Measurements from ENCODE around the gene LHX4.

Gene LHX4

DNA sequence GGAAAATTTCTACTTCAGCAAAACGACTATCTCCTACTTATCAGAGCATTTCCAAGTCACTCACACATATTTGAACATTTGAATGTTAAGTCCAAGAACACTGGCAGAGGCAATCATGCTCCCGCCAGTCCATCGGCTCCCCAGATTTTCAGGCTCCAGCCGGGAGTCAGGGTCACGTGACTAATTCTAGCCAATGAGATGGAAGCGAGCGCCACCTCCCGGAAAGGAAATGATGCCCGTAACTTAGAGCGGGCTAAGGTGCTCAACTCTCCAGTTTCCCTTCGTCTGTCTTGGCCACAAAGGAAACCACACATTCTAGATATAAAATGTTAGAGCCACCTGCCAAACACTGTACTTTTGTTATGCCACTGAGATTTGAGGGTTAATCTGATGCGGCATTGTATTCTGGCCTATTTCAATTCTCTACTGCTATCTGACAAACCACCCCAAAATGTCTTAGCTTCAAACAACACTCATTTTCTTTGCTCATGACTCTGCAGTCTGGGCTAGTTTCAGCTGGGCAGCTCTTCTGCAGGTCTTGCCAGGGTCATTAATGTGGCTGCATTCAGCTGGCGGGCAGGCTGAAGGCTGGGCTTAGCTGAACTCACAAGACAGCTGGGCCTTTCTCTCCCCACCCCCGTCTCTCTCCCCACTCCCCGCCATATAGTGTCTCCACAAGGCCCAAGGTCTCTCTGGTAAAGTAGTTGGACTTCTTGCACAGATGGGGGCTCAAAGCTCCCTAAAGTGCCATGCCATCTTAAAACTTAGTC lies 16.5 kb upstream of the LHX4 start:
- no peaks in the 10 kb centered on the region for H3K36me3 ChIP-seq (ENCODE audit: control insufficient read depth, insufficient read depth, low read length)
- DNase-seq (ENCODE audit: extremely low read depth, insufficient read length), result peak; percentile 25
- no peak overlapping the region for H3K4me3 ChIP-seq (replicated peaks; ENCODE audit: low read depth, low read length)
- TF ChIP-seq, protein P1, sequence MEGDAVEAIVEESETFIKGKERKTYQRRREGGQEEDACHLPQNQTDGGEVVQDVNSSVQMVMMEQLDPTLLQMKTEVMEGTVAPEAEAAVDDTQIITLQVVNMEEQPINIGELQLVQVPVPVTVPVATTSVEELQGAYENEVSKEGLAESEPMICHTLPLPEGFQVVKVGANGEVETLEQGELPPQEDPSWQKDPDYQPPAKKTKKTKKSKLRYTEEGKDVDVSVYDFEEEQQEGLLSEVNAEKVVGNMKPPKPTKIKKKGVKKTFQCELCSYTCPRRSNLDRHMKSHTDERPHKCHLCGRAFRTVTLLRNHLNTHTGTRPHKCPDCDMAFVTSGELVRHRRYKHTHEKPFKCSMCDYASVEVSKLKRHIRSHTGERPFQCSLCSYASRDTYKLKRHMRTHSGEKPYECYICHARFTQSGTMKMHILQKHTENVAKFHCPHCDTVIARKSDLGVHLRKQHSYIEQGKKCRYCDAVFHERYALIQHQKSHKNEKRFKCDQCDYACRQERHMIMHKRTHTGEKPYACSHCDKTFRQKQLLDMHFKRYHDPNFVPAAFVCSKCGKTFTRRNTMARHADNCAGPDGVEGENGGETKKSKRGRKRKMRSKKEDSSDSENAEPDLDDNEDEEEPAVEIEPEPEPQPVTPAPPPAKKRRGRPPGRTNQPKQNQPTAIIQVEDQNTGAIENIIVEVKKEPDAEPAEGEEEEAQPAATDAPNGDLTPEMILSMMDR (IDR thresholded peaks at IDR 0.05; ENCODE audit: insufficient read depth, low read length, poor library complexity, severe bottlenecking), result peak; percentile 8
- no peaks in the 10 kb centered on the region for H3K27me3 ChIP-seq (replicated peaks; ENCODE audit: control insufficient read depth, insufficient read depth, low read length)

DNA sequence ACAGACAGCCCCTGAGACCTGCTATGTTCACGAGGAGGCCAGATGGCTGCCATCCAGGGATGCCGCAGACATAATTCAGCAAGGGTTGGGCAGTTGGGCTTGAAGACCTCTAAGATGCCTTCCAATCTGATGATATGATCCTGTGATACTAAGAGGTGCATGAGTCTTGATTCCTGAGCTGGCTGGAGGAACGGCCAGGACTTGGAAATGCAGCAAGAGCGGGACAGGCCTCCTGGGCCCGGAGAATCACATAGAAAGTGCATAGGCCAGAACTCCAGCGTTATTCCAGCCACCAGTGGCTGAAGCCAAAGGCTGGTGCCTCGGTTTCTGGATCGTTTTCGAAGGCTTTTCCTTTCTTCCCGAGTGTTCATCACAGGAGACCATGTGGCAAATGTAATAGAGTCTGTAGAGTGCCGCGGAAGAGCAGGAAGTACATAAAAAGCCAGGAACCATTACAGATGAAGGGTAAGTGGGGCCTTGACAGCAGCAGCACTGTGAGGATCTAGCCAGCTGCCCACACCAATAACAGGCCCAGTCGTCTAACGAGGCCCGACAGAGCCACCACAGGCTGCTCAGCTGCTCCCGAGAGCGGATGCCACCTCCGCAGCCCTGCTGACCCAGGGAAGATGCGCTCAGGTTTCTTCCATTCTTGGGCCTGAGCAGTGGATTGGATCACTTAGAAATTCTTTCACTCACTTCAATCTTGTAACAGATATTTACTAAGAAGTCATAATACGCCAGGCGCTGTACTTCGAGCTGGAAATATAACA lies 14.0 kb upstream of the LHX4 start:
- H3K4me3 ChIP-seq (replicated peaks; ENCODE audit: low read depth, low read length), result no peak overlapping the region
- DNase-seq (ENCODE audit: extremely low read depth, insufficient read length), result no peak
- H3K27me3 ChIP-seq (replicated peaks; ENCODE audit: control insufficient read depth, insufficient read depth, low read length), result no peaks in the 10 kb centered on the region
- H3K36me3 ChIP-seq (ENCODE audit: control insufficient read depth, insufficient read depth, low read length), result no peaks in the 10 kb centered on the region
- TF ChIP-seq, protein P1 (IDR thresholded peaks at IDR 0.05; ENCODE audit: insufficient read depth, low read length, poor library complexity, severe bottlenecking), result no peak

DNA sequence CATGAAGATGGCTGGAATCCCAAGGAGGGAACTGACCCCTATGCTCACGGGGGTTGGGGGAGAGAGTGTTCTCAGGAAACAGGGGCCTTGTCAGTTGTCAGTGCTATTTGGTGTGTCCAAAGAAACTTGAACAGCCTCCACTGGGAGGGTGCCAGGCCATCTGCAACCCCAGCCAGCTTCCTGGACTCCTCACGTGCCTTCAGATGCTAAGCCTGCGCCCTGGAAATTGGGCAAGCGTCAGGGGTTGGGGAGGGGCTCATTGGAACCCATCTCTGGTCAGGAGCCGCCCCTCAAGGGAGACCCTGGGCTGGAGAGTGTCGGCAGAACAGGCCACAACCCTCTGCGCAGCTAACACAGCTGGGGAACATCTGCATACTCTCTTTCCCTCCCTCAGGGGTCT lies 13.1 kb upstream of the LHX4 start:
- no peak overlapping the region for H3K4me3 ChIP-seq (replicated peaks; ENCODE audit: low read depth, low read length)
- no peaks in the 10 kb centered on the region for H3K27me3 ChIP-seq (replicated peaks; ENCODE audit: control insufficient read depth, insufficient read depth, low read length)
- DNase-seq (ENCODE audit: extremely low read depth, insufficient read length), result no peak
- H3K36me3 ChIP-seq (ENCODE audit: control insufficient read depth, insufficient read depth, low read length), result no peaks in the 10 kb centered on the region
- TF ChIP-seq, protein P1 (IDR thresholded peaks at IDR 0.05; ENCODE audit: insufficient read depth, low read length, poor library complexity, severe bottlenecking), result no peak

DNA sequence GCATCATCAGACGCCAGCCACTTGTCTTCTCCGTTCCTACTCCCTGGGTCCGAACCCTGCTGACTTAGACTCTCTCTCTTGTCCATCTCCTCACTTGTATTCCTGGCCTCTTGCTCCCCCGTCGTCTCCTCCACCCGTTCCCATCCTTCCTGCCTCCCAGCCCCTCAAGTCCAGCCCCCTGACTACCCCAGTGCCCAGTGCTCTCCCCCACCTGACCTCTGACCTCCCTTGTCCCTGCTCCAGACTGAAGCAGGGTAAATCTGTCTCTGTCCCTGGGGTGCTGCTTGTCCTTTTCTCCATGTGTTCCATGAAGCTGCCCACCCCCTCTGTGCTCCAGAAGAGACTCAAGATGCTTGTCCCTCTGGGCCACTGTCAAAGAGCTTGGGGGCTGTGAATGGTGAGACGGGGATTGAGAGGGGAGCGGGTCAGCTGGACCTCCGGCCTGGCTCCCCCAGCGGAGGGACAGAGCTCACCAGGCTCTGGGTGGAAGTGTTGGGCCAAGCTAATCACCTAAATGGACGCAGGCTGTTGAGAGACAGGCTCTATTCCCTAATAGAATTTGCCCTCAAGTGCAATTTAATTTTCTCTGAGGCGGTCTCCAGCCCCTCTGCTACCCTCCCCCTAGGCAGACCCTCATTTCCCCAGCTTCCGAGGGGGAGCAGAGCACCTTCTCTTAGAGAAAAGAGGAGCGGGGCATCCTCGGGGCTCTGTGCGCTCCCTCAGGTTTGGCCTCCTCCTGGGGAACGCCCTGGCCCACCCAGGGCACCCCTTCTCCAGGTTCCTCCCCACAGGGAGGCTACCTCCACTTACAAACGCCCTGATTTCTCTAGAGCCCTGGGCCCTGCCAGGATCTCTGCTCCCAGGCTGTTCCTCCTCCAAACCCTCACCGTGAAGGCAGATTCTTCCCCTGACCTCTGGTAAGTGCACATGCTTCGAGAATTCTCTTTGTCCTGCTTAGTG lies 11.0 kb upstream of the LHX4 start:
- no peak overlapping the region for H3K4me3 ChIP-seq (replicated peaks; ENCODE audit: low read depth, low read length)
- no peak for DNase-seq (ENCODE audit: extremely low read depth, insufficient read length)
- no peaks in the 10 kb centered on the region for H3K36me3 ChIP-seq (ENCODE audit: control insufficient read depth, insufficient read depth, low read length)
- H3K27me3 ChIP-seq (replicated peaks; ENCODE audit: control insufficient read depth, insufficient read depth, low read length), result no peaks in the 10 kb centered on the region
- TF ChIP-seq, protein P1 (IDR thresholded peaks at IDR 0.05; ENCODE audit: insufficient read depth, low read length, poor library complexity, severe bottlenecking), result no peak

DNA sequence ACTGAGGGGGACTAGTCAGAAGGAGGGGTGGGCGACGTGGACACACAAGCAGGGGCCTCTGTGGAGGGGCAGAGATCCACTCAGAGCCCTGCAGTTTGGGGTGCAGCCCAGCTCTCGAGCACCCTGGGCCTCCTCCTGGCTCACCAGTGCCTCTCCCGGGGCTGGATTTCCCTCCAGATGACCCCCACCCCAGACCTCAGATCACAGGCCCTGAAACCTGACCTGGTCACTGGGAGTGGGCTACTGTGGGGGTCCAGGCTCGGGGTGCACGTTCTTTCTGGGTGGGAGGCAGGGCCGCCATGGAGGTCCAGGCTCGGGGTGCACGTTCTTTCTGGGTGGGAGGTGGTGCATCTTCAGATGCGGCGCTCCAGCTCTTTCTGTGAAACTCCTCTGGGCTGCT lies 10.3 kb upstream of the LHX4 start:
- TF ChIP-seq, protein P1 (IDR thresholded peaks at IDR 0.05; ENCODE audit: insufficient read depth, low read length, poor library complexity, severe bottlenecking), result no peak
- no peaks in the 10 kb centered on the region for H3K27me3 ChIP-seq (replicated peaks; ENCODE audit: control insufficient read depth, insufficient read depth, low read length)
- no peak for DNase-seq (ENCODE audit: extremely low read depth, insufficient read length)
- H3K36me3 ChIP-seq (ENCODE audit: control insufficient read depth, insufficient read depth, low read length), result no peaks in the 10 kb centered on the region
- no peak overlapping the region for H3K4me3 ChIP-seq (replicated peaks; ENCODE audit: low read depth, low read length)

Measured in GM06990 (cell line).